ENCODE results near the gene LINGO3.

LINGO3 gene

DNA sequence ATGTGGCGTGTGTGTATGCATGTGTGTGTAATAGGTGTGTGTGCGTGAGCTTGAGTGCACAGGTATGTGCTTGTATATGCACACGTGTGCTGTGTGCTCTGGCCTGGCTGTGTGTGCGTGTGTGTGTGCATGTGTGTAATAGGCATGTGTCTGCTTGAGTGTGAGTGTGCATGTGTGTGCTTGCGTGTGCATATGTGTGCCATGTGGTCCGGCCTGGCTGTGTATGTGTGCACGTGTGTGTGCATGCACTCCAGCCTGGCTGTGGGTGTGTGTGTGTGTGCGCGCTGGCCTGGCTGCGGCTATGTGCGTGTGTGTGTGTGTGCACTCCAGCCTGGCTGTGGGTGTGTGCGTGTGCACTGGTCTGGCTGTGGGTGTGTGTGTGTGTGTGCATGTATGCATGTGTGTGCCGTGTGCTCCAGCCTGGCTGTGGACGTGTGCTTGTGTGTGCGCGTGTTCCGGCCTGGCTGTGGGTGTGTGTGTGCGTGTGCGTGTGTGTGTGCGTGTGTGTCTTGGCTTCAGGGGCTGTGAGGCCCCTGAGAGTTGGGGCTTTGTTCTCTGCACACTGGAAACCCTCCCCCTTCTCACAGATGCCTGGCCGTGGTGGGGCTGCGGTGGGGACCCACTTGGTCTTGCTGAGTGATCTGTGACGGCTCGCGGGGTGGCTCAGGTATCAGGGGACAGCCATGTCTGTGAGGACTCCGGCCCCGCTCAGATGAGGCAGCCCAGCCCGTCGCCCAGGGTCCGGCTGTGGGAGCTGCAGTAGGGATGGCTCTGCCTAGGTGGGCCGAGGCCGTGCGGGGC lies 28.8 kb upstream of the LINGO3 start:
- no peak for TF ChIP-seq Cebpa-rat (IDR thresholded peaks at IDR 0.05)
- H3K9me3 ChIP-seq (replicated peaks in 1 of 11), result peaks cover 0 to 8% (median 0%) of the 10 kb centered on the region in 11 experiments; a peak in 4 of 22 replicates
- peak overlapping the region in 8 of 11 experiments; percentile 4 to 65 (median 54); a peak in 10 of 22 replicates for H3K27ac ChIP-seq
- peaks cover 60 to 95% (median 87%) of the 10 kb centered on the region in 11 experiments for H4K20me1 ChIP-seq
- H3K36me3 ChIP-seq, result peaks cover 19 to 53% (median 34%) of the 10 kb centered on the region in 11 experiments
- H3K4me3 ChIP-seq, result peak overlapping the region in 2 of 10 experiments; percentile 19 to 35; a peak in 2 of 20 replicates
- peak overlapping the region; percentile 74 to 89 (median 81) for H3K4me2 ChIP-seq
- H3K27me3 ChIP-seq, result peaks cover 0 to 3% (median 0%) of the 10 kb centered on the region in 11 experiments; a peak in 1 of 22 replicates
- peak overlapping the region in 8 of 11 experiments; percentile 27 to 71 (median 54); a peak in 14 of 22 replicates for H3K9ac ChIP-seq
- peaks cover 56 to 85% (median 75%) of the 10 kb centered on the region in 10 experiments for H3K4me1 ChIP-seq

DNA sequence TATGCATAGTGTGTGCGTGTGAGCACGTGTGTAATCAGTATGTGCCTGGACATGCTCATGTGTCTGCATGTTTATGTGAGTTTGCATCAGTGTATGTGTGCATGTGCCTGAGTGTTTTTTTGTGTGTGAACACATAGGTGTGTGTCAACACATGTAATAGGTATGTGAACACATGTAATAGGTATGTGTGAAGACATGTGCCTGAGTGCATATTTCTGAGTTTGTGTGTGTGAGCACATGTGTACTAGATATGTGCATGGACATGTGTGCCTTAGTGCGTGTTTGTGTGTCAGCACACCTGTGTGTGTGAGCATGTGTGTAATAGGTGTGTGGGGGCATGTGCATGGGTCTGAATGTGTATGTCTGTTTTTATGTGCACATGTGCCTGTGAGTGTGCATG lies 27.9 kb upstream of the LINGO3 start:
- Histone ChIP-seq H3K4me3 (no peak overlapping the region), H3K36me3 (peaks cover 17 to 45% (median 25%) of the 10 kb centered on the region in 11 experiments), H3K27ac (no peak overlapping the region), H3K27me3 (peaks cover 0 to 3% (median 0%) of the 10 kb centered on the region in 11 experiments; a peak in 1 of 22 replicates), H3K4me1 (peaks cover 56 to 85% (median 75%) of the 10 kb centered on the region in 10 experiments), H3K9ac (no peak overlapping the region), H3K9me3 (replicated peaks in 1 of 11) (peaks cover 0 to 8% (median 0%) of the 10 kb centered on the region in 11 experiments; a peak in 4 of 22 replicates), H3K4me2 (peak overlapping the region in 8 of 11 experiments; percentile 1 to 89 (median 88); a peak in 10 of 22 replicates), H4K20me1 (peaks cover 60 to 97% (median 78%) of the 10 kb centered on the region in 11 experiments)
- TF ChIP-seq Cebpa-rat (IDR thresholded peaks at IDR 0.05), result no peak

DNA sequence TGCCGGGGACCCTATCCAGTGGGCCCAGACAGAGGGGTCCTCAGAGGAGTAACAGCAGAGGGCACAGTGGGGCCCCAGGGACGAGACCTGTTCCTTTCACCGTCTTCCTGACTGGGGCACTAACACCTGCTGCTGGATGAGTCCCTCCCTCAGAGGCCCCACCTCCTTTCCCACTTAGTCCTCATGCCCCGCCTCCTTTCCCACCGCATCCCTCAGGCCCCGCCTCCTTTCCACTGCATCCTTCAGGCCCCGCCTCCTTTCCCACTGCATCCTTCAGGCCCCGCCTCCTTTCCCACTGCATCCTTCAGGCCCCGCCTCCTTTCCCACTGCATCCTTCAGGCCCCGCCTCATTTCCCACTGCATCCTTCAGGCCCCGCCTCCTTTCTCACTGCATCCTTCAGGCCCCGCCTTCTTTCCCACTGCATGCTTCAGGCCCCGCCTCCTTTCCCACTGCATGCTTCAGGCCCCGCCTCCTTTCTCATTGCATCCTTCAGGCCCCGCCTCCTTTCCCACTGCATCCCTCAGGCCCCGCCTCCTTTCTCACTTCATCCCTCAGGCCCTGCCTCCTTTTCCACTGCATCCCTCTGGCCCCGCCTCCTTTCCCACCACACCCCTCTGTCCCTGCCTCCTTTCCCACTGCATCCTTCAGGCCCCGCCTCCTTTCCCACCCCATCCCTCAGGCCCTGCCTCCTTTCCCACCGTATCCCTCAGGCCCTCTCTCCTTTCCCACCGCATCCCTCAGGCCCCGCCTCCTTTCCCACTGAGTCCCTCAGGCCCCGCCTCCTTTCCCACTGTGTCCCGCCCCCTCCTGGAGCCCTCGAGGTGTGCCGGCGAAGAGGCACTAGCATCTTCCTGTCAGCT lies 27.3 kb upstream of the LINGO3 start:
- H3K9me3 ChIP-seq (replicated peaks in 1 of 11), result peaks cover 0 to 8% (median 0%) of the 10 kb centered on the region in 11 experiments; a peak in 4 of 22 replicates
- TF ChIP-seq Cebpa-rat (IDR thresholded peaks at IDR 0.05), result no peak
- H3K4me2 ChIP-seq, result peak overlapping the region in 9 of 11 experiments; percentile 89 to 98 (median 97); a peak in 18 of 22 replicates
- peaks cover 14 to 38% (median 18%) of the 10 kb centered on the region in 11 experiments for H3K36me3 ChIP-seq
- H3K27me3 ChIP-seq, result peaks cover 0 to 3% (median 0%) of the 10 kb centered on the region in 11 experiments; a peak in 1 of 22 replicates
- H3K4me1 ChIP-seq, result peaks cover 62 to 85% (median 76%) of the 10 kb centered on the region in 10 experiments
- peak overlapping the region in 4 of 11 experiments; percentile 72 to 97 (median 81); a peak in 4 of 22 replicates for H3K9ac ChIP-seq
- H3K4me3 ChIP-seq, result no peak overlapping the region
- H3K27ac ChIP-seq, result peak overlapping the region in 7 of 11 experiments; percentile 90 to 98 (median 94); a peak in 10 of 22 replicates
- H4K20me1 ChIP-seq, result peaks cover 60 to 97% (median 72%) of the 10 kb centered on the region in 11 experiments

DNA sequence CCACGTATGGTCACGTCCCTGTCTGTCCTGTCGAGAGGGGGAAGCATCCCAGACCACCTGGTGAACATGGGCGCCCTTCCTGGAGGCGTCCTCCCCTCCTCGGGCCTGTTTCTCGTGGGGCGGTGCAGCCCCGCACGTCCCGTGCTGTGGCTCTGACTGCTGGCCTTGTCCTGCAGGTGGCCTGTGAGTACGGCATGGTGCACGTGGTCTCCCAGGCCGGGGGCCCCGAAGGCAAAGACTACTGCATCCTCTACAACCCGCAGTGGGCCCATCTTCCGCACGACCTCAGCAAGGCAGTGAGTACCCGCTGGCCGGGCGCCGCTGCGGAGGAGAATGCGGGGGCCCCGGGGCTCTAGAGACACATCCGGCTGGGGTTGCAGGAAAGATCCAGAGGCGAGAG lies 26.5 kb upstream of the LINGO3 start:
- peak overlapping the region; percentile 84 to 98 (median 97) for H3K4me2 ChIP-seq
- H4K20me1 ChIP-seq, result peaks cover 58 to 96% (median 64%) of the 10 kb centered on the region in 11 experiments
- H3K36me3 ChIP-seq, result peaks cover 7 to 30% (median 11%) of the 10 kb centered on the region in 11 experiments; a peak in 21 of 22 replicates
- peak overlapping the region in 8 of 11 experiments; percentile 51 to 97 (median 78); a peak in 14 of 22 replicates for H3K9ac ChIP-seq
- H3K4me3 ChIP-seq, result peak overlapping the region in 3 of 10 experiments; percentile 30 to 90 (median 52); a peak in 2 of 20 replicates
- H3K9me3 ChIP-seq (replicated peaks in 1 of 11), result peaks cover 0 to 8% (median 0%) of the 10 kb centered on the region in 11 experiments; a peak in 4 of 22 replicates
- H3K27ac ChIP-seq, result peak overlapping the region in 8 of 11 experiments; percentile 71 to 98 (median 94); a peak in 16 of 22 replicates
- H3K4me1 ChIP-seq, result peaks cover 70 to 90% (median 82%) of the 10 kb centered on the region in 10 experiments
- H3K27me3 ChIP-seq, result peaks cover 0 to 3% (median 0%) of the 10 kb centered on the region in 11 experiments; a peak in 1 of 22 replicates
- no peak for TF ChIP-seq Cebpa-rat (IDR thresholded peaks at IDR 0.05)

DNA sequence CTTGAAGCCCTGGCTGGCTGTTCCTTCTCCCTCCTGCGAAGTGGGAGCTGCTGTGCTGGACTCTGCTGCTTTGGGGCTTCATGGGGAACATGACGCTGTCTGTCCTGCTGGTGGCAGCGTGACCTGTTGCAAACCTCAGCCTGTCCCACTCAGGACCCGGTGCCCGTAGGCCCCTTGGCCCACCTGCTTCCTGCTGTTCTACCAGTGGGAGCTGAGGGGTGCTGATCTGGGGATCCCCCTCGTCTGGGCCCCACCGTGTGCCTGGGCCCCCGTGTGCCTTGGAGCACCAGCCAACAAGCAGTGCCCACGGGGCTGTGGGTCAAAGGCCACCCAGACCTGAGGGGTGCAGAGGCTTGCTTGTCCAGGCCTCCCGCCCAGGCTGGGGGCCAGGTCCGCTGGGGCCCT lies 25.9 kb upstream of the LINGO3 start:
- Histone ChIP-seq H3K4me2 (peak overlapping the region; percentile 84 to 98 (median 97)), H4K20me1 (peaks cover 52 to 93% (median 58%) of the 10 kb centered on the region in 11 experiments), H3K4me1 (peaks cover 75 to 94% (median 85%) of the 10 kb centered on the region in 10 experiments), H3K27me3 (peaks cover 0 to 3% (median 0%) of the 10 kb centered on the region in 11 experiments; a peak in 1 of 22 replicates), H3K9me3 (replicated peaks in 1 of 11) (peaks cover 0 to 8% (median 0%) of the 10 kb centered on the region in 11 experiments; a peak in 4 of 22 replicates), H3K9ac (peak overlapping the region; percentile 44 to 97 (median 72); a peak in 20 of 22 replicates), H3K27ac (peak overlapping the region in 9 of 11 experiments; percentile 40 to 98 (median 93); a peak in 20 of 22 replicates), H3K36me3 (peaks cover 2 to 24% (median 4%) of the 10 kb centered on the region in 11 experiments; a peak in 18 of 22 replicates), H3K4me3 (peak overlapping the region in 8 of 10 experiments; percentile 21 to 91 (median 51); a peak in 12 of 20 replicates)
- no peak for TF ChIP-seq Cebpa-rat (IDR thresholded peaks at IDR 0.05)

DNA sequence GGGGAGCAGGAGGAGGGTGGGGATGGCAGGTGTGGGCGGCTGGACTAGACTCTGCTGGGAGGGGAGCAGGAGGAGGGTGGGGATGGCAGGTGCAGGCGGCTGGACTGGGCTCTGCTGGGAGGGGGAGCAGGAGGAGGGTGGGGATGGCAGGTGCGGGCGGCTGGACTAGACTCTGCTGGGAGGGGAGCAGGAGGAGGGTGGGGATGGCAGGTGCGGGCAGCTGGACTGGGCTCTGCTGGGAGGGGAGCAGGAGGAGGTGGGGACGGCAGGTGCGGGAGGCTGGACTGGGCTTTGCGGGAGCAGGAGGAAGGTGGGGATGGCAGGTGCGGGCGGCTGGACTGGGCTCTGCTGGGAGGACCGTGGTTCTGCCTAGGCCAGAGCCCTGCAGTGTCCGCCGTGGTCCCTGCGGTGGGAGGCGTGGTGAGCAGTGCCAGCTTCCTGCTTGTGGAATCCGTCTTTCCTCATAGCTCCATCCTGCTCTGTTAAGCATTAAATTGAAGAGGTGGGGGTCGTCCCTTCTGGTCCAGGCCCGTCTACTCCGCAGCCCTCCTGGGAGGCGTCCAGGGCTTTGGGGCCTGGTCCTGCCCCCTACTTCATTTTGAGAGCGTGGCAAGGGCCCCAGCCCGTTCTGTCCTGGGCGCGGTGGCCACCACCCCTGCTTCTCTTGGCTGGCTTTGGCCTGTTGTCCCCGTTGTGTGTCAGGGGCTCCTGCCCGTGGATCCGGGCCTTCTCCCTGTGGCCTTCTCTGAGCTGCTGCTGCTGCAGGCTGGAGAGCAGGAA lies 25.3 kb upstream of the LINGO3 start:
- TF ChIP-seq Cebpa-rat (IDR thresholded peaks at IDR 0.05), result no peak
- peak overlapping the region in 8 of 10 experiments; percentile 21 to 91 (median 51); a peak in 15 of 20 replicates for H3K4me3 ChIP-seq
- H3K9me3 ChIP-seq (replicated peaks in 1 of 11), result peaks cover 0 to 8% (median 0%) of the 10 kb centered on the region in 11 experiments; a peak in 4 of 22 replicates
- peaks cover 46 to 87% (median 52%) of the 10 kb centered on the region in 11 experiments for H4K20me1 ChIP-seq
- peak overlapping the region; percentile 44 to 98 (median 72); a peak in 20 of 22 replicates for H3K9ac ChIP-seq
- peaks cover 0 to 3% (median 0%) of the 10 kb centered on the region in 11 experiments; a peak in 1 of 22 replicates for H3K27me3 ChIP-seq
- peak overlapping the region in 10 of 11 experiments; percentile 22 to 98 (median 93); a peak in 19 of 22 replicates for H3K27ac ChIP-seq
- peak overlapping the region; percentile 84 to 98 (median 97) for H3K4me2 ChIP-seq
- H3K4me1 ChIP-seq, result peaks cover 74 to 89% (median 81%) of the 10 kb centered on the region in 10 experiments
- H3K36me3 ChIP-seq, result peaks cover 0 to 18% (median 0%) of the 10 kb centered on the region in 11 experiments; a peak in 8 of 22 replicates

All from BLaER1 treated with 17β-estradiol and CSF1 and Interleukin-3, amounts not matched to agents 10 nM and 100 nM (cell line).